IMR-90 (cell line): Measurements from ENCODE around the gene FOXI1. TPM values are rescaled to one million over a fixed set of nuclear protein-coding genes. Genes with fewer than 3 reads are reported as not detected.

Source experiments
- ATAC-seq: fragments of 200-7000 bp; cut with Tn5 transposase; 2 replicates; pipeline ENCODE4 v1.9.1; 2020; ENCODE audit warnings: low read depth, mild to moderate bottlenecking, moderate library complexity
- BruUV-seq: library from RNA; stranded (reverse); fragments of 400-500 nt; replicated peaks from 2 replicates; lab custom pipeline; 2021; lab: Mats Ljungman, UMichigan
- CTCF ChIA-PET: fragments of 300-600 bp; formaldehyde crosslinking; extraction: SDS; loops from one replicate; lab custom pipeline; 2021; ENCODE audit warnings: antibody characterized with exemption; lab: Yijun Ruan, JAX
- POLR2A ChIA-PET: fragments of 300-600 bp; sonication (Branson Sonifier 250); formaldehyde crosslinking; loops from one replicate; lab custom pipeline; 2022; ENCODE audit warnings: antibody characterized with exemption; ENCODE audit not compliant: unreplicated experiment; lab: Charles Lee
- DNase-seq: peaks from one replicate; pipeline ENCODE4 v3.0.0; 2013
- H2AFZ ChIP-seq: replicated peaks from 2 replicates; pipeline ENCODE3; 2013; ENCODE audit warnings: low read length, mild to moderate bottlenecking; ENCODE audit not compliant: poor library complexity
- H2AK5ac ChIP-seq: 2 replicates; pipeline ENCODE4 v1.6.1; 2013; ENCODE audit warnings: low read depth, low read length, inconsistent platforms
- H2AK9ac ChIP-seq: replicated peaks from 2 replicates; pipeline ENCODE3; 2013; ENCODE audit warnings: mild to moderate bottlenecking, low read depth, low read length, moderate library complexity; ENCODE audit not compliant: poor library complexity
- H2BK120ac ChIP-seq: 2 replicates; pipeline ENCODE4 v1.6.1; 2013; ENCODE audit warnings: low read depth, low read length, inconsistent platforms
- H2BK15ac ChIP-seq: 3 replicates; pipeline ENCODE4 v1.6.1; 2013; ENCODE audit warnings: low read depth, low read length, inconsistent platforms
- H2BK20ac ChIP-seq: 2 replicates; pipeline ENCODE4 v1.6.1; 2013; ENCODE audit warnings: low read depth, mild to moderate bottlenecking, inconsistent platforms, low read length, moderate library complexity
- H2BK5ac ChIP-seq: 2 replicates; pipeline ENCODE4 v1.6.1; 2013; ENCODE audit warnings: mild to moderate bottlenecking, low read depth, low read length, inconsistent platforms; ENCODE audit not compliant: poor library complexity, severe bottlenecking
- H3K14ac ChIP-seq: replicated peaks from 2 replicates; pipeline ENCODE4 v1.6.1; 2013; ENCODE audit warnings: low read depth, low read length, inconsistent platforms
- H3K18ac ChIP-seq: 2 replicates; pipeline ENCODE4 v1.6.1; 2013; ENCODE audit warnings: low read depth, low read length, control low read depth
- H3K23ac ChIP-seq: 2 replicates; pipeline ENCODE4 v1.6.1; 2013; ENCODE audit warnings: low read depth, low read length, inconsistent platforms
- H3K27ac ChIP-seq: 2 replicates; pipeline ENCODE4 v1.5.1; 2013; ENCODE audit warnings: mild to moderate bottlenecking, control low read depth, low read length; ENCODE audit not compliant: insufficient read depth
- H3K27me3 ChIP-seq: 2 replicates; pipeline ENCODE4 v1.6.1; 2013; ENCODE audit warnings: low read length; ENCODE audit not compliant: control insufficient read depth, insufficient read depth
- H3K36me3 ChIP-seq: 2 replicates; pipeline ENCODE4 v1.6.1; 2013; ENCODE audit warnings: low read length, mixed read lengths; ENCODE audit not compliant: control insufficient read depth, insufficient read depth
- H3K4ac ChIP-seq: 2 replicates; pipeline ENCODE4 v1.6.1; 2013; ENCODE audit warnings: low read depth, low read length, inconsistent platforms
- H3K4me1 ChIP-seq: 2 replicates; pipeline ENCODE4 v1.6.1; 2013; ENCODE audit warnings: low read length, mixed read lengths; ENCODE audit not compliant: control insufficient read depth, insufficient read depth
- H3K4me2 ChIP-seq: 2 replicates; pipeline ENCODE4 v1.6.1; 2013; ENCODE audit warnings: low read depth, mild to moderate bottlenecking, control low read depth, low read length, moderate library complexity
- H3K4me3 ChIP-seq: 2 replicates; pipeline ENCODE4 v1.5.1; 2013; ENCODE audit warnings: low read depth, mild to moderate bottlenecking, control low read depth, low read length, moderate library complexity; ENCODE audit not compliant: insufficient read depth
- H3K56ac ChIP-seq: 2 replicates; pipeline ENCODE4 v1.6.1; 2013; ENCODE audit warnings: low read length, inconsistent platforms; ENCODE audit not compliant: insufficient read depth; ENCODE audit errors: extremely low read depth
- H3K79me1 ChIP-seq, 2 experiments: 2 replicates each; pipeline ENCODE4 v1.6.1; 2013; ENCODE audit warnings: low read length in 2 of 2, inconsistent platforms in 1 of 2, low read depth in 1 of 2
- H3K9ac ChIP-seq: 2 replicates; pipeline ENCODE4 v1.6.1; 2013; ENCODE audit warnings: low read depth, low read length, control low read depth
- H3K9me1 ChIP-seq: 2 replicates; pipeline ENCODE4 v1.6.1; 2013; ENCODE audit warnings: low read length, inconsistent platforms; ENCODE audit not compliant: insufficient read depth
- H3K9me3 ChIP-seq: 2 replicates; pipeline ENCODE4 v1.6.1; 2013; ENCODE audit warnings: low read length; ENCODE audit not compliant: control insufficient read depth, insufficient read depth
- H4K20me1 ChIP-seq: 2 replicates; pipeline ENCODE4 v1.6.1; 2013; ENCODE audit warnings: low read length, inconsistent platforms; ENCODE audit not compliant: insufficient read depth
- H4K5ac ChIP-seq: 2 replicates; pipeline ENCODE4 v1.6.1; 2013; ENCODE audit warnings: mild to moderate bottlenecking, low read depth, low read length, control low read depth
- H4K8ac ChIP-seq, 2 experiments: 2 replicates each; pipeline ENCODE4 v1.6.1; 2013; ENCODE audit warnings: low read depth in 2 of 2, low read length in 2 of 2, control low read depth in 1 of 2, inconsistent platforms in 1 of 2
- H4K91ac ChIP-seq: 2 replicates; pipeline ENCODE4 v1.6.1; 2013; ENCODE audit warnings: low read depth, low read length, inconsistent platforms; ENCODE audit not compliant: insufficient read depth
- BHLHE40 ChIP-seq: fragments of 150-350 bp; IDR thresholded peaks from 2 replicates; pipeline ENCODE4 v1.6.1; 2016; ENCODE audit warnings: mild to moderate bottlenecking, low read depth, low read length
- CEBPB ChIP-seq: IDR thresholded peaks from 2 replicates; pipeline ENCODE4 v1.6.1; 2012; ENCODE audit warnings: low read depth, low read length, improper control_type of control experiment
- FOS ChIP-seq: fragments of 150-350 bp; IDR thresholded peaks from 2 replicates; pipeline ENCODE4 v1.6.1; 2016; ENCODE audit warnings: low read depth, low read length
- MAZ ChIP-seq: IDR thresholded peaks from 2 replicates; pipeline ENCODE4 v1.6.1; 2012; ENCODE audit warnings: low read depth, mild to moderate bottlenecking, low read length, improper control_type of control experiment, moderate library complexity, borderline replicate concordance
- RCOR1 ChIP-seq: IDR thresholded peaks from 2 replicates; pipeline ENCODE4 v1.6.1; 2012; ENCODE audit warnings: mild to moderate bottlenecking, low read length, improper control_type of control experiment; ENCODE audit not compliant: insufficient replicate concordance
- WGBS, 2 experiments: methylation state at CpG; one replicate each; pipeline versions ENCODE4 v1.1.5 to v1.1.7; 2013; ENCODE audit warnings: missing lambda C conversion rate in 2 of 2; ENCODE audit not compliant: insufficient read length in 1 of 2; ENCODE audit errors: extremely low coverage in 2 of 2; 5-methylcytosine and 5-hydroxymethylcytosine counted together
- dilution Hi-C: fragments of 300-500 bp; cut with HindIII; formaldehyde crosslinking; loops from one replicate; pipeline ENCODE4 v1.14.3; 2018; ENCODE audit warnings: low sequenced_read_pairs; ENCODE audit not compliant: unreplicated experiment
- in situ Hi-C: fragments of 300-500 bp; cut with MboI; formaldehyde crosslinking; loops from 3 replicates; pipeline ENCODE4 v1.14.3; 2019; ENCODE audit warnings: low sequenced_read_pairs, inconsistent platforms, mixed read lengths
- intact Hi-C: fragments of 100-400 bp; cut with micrococcal nuclease; formaldehyde crosslinking; loops from 2 replicates; pipeline ENCODE4 v1.10.0; 2022
- polyA plus RNA-seq, 3 experiments: library from polyadenylated mRNA; depleted of rRNA; stranded (reverse); fragments of >200 nt; gene quantifications; 2 replicates each; pipeline ENCODE4 v1.2.3, GENCODE V29; 2012; ENCODE audit warnings: low replicate concordance in 1 of 3
- total RNA-seq: library from RNA; depleted of rRNA; stranded (reverse); fragments of >200 nt; gene quantifications from 2 replicates; pipeline ENCODE4 v1.2.3, GENCODE V29; 2012
- TF ChIP-seq, protein P1 (sequence below): fragments of 150-350 bp; IDR thresholded peaks from 2 replicates; pipeline ENCODE4 v1.6.1; 2017; ENCODE audit warnings: mild to moderate bottlenecking, antibody characterized with exemption, low read length, low read depth
- TF ChIP-seq, protein P2 (sequence below): fragments of 150-350 bp; IDR thresholded peaks from 2 replicates; pipeline ENCODE4 v1.6.1; 2016; ENCODE audit warnings: low read depth, mild to moderate bottlenecking, low read length, moderate library complexity, borderline replicate concordance

Gene FOXI1
- total and polyA plus RNA-seq, 2 of the 4 experiments (the other 2 are of a cell fraction): not detected

- Histone ChIP-seq H2AK5ac (no peak overlapping the region), H4K20me1 (no peaks in the 10 kb centered on the region), H3K36me3 (no peaks in the 10 kb centered on the region), H2BK20ac (no peak overlapping the region), H2BK120ac (no peak overlapping the region), H3K23ac (no peak overlapping the region), H2AK9ac (no peak overlapping the region), H3K18ac (no peak overlapping the region), H2BK15ac (no peak overlapping the region), H3K4me2 (0 out of 2 replicates have a peak overlapping the region, but pooled peaks have one; percentile 45), H3K9me3 (no peaks in the 10 kb centered on the region), H2BK5ac (no peak overlapping the region), H3K27ac (no peak overlapping the region), H3K14ac (no peak overlapping the region), H3K4ac (no peak overlapping the region), H4K91ac (no peak overlapping the region), H3K9ac (no peak overlapping the region), H3K4me3 (no peak overlapping the region), H4K5ac (no peak overlapping the region), H3K9me1 (no peaks in the 10 kb centered on the region), H3K79me1 (no peaks in the 10 kb centered on the region), H3K56ac (no peak overlapping the region), H4K8ac (no peak overlapping the region), H2AFZ (no peak overlapping the region), H3K4me1 (peaks cover 7% of the 10 kb centered on the region; the same call in 1 of the 2 replicates), H3K27me3 (no peaks in the 10 kb centered on the region)
- dilution Hi-C loops (no loop called here), in situ Hi-C loops (no loop called here), intact Hi-C loops (loop anchor here (2.0 kb wide), 1 partner anchor 72 kb away; no protein-coding TSS in a partner anchor)
- DNase-seq (no peak), ATAC-seq (no peak)
- POLR2A ChIA-PET: no interaction called here
- WGBS, 2 experiments: no CpG with 5 or more reads among the region's 5 CpGs
- no TSS peak for BruUV-seq
- TF ChIP-seq, protein P1, sequence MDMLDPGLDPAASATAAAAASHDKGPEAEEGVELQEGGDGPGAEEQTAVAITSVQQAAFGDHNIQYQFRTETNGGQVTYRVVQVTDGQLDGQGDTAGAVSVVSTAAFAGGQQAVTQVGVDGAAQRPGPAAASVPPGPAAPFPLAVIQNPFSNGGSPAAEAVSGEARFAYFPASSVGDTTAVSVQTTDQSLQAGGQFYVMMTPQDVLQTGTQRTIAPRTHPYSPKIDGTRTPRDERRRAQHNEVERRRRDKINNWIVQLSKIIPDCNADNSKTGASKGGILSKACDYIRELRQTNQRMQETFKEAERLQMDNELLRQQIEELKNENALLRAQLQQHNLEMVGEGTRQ: no peak
- TF ChIP-seq BHLHE40 (no peak), FOS (no peak), CEBPB (no peak), MAZ (no peak), RCOR1 (no peak)
- TF ChIP-seq, protein P2, sequence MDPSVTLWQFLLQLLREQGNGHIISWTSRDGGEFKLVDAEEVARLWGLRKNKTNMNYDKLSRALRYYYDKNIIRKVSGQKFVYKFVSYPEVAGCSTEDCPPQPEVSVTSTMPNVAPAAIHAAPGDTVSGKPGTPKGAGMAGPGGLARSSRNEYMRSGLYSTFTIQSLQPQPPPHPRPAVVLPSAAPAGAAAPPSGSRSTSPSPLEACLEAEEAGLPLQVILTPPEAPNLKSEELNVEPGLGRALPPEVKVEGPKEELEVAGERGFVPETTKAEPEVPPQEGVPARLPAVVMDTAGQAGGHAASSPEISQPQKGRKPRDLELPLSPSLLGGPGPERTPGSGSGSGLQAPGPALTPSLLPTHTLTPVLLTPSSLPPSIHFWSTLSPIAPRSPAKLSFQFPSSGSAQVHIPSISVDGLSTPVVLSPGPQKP: no peak
- CTCF ChIA-PET: no interaction called here
Measured at GRCh38 chr5:170150713-170151096, 45.0 kb downstream of the FOXI1 start.
